GM18502 (cell line): Measurements from ENCODE around the gene GNA12.
"Not testable (repeated sequence)": the region's sequence is repeated elsewhere in the genome, so short reads cannot be mapped to it uniquely, and the experiment has no call there.

Experiments used
- ATAC-seq: cut with Tn5 transposase; IDR thresholded peaks from one replicate; pipeline ENCODE4 v1.9.1; 2021; ENCODE audit warnings: mild to moderate bottlenecking; ENCODE audit not compliant: unreplicated experiment, poor library complexity

GNA12 gene

GRCh38 chr7:2686101-2686500 lies 158.0 kb downstream of the GNA12 start:
- ATAC-seq, result no peak

- ATAC-seq, result no peak
Observed at GRCh38 chr7:2684501-2684900, 159.6 kb downstream of the GNA12 start.

- no peak for ATAC-seq
Observed at GRCh38 chr7:2681929-2682799, 161.9 kb downstream of the GNA12 start.

GRCh38 chr7:2680792-2681490 lies 163.2 kb downstream of the GNA12 start:
- ATAC-seq, result no peak

- ATAC-seq, result no peak
Observed at GRCh38 chr7:2680256-2680655, 163.9 kb downstream of the GNA12 start.

- not testable (repeated sequence) for ATAC-seq
Observed at GRCh38 chr7:2679135-2680127, 164.7 kb downstream of the GNA12 start.

GRCh38 chr7:2678454-2678853 lies 165.7 kb downstream of the GNA12 start:
- ATAC-seq, result not testable (repeated sequence)
